PC-9 (cell line): ENCODE data around the gene SLC4A1AP.

Experiments used
- EZH2 ChIP-seq: fragments of 200-600 bp; sonication (generic); IDR thresholded peaks from 2 replicates; pipeline ENCODE4 v1.8.0; 2017; ENCODE audit warnings: antibody characterized with exemption, low read depth
- TF ChIP-seq, protein P1 (sequence below): fragments of 200-600 bp; sonication (generic); conservative IDR thresholded peaks from 2 replicates; pipeline ENCODE4 v1.6.1; 2017; ENCODE audit warnings: mixed run types, antibody characterized with exemption, mild to moderate bottlenecking, moderate library complexity

DNA sequence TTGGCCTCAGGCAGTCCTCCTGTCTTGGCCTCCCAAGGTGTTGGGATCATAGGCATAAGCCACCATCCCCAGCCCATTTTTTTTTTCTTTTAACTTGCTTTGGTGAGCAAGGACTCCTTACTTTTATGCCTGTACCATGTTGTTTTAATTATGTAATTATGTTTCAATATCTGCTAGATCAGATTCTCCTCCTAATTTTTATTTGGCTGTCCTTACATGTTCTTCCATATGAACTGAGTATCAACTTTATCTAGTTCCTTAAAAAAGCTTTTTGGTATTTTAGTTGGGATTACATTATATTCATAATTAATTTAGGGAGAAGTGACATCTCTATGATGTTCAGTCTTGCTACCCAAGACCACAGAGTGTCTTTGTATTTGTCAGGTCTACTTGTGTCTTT lies 18.5 kb upstream of the SLC4A1AP start:
- TF ChIP-seq, protein P1, sequence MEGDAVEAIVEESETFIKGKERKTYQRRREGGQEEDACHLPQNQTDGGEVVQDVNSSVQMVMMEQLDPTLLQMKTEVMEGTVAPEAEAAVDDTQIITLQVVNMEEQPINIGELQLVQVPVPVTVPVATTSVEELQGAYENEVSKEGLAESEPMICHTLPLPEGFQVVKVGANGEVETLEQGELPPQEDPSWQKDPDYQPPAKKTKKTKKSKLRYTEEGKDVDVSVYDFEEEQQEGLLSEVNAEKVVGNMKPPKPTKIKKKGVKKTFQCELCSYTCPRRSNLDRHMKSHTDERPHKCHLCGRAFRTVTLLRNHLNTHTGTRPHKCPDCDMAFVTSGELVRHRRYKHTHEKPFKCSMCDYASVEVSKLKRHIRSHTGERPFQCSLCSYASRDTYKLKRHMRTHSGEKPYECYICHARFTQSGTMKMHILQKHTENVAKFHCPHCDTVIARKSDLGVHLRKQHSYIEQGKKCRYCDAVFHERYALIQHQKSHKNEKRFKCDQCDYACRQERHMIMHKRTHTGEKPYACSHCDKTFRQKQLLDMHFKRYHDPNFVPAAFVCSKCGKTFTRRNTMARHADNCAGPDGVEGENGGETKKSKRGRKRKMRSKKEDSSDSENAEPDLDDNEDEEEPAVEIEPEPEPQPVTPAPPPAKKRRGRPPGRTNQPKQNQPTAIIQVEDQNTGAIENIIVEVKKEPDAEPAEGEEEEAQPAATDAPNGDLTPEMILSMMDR: no peak
- TF ChIP-seq EZH2: no peak
